Adrenal gland (tissue), 12 donors: Measurements from ENCODE around the gene EDNRA. TPM values are rescaled to one million over a fixed set of nuclear protein-coding genes. Genes with fewer than 3 reads are reported as not detected.

ENCODE experiments used
- DNase-seq, 7 donors: peaks; one replicate each; pipeline ENCODE4 v3.0.0-alpha.2; 2019 to 2020
- H3K27ac ChIP-seq, 5 donors: fragments of 200-600 bp; sonication (generic) in 4 of 5; 1 replicate in 3 of 5; 2 replicates in 2 of 5; pipeline versions ENCODE4 v1.5.1 to v1.8.0; 2016 to 2020; ENCODE audit warnings: mild to moderate bottlenecking in 1 of 5
- H3K27me3 ChIP-seq: fragments of 200-600 bp; 2 replicates; pipeline ENCODE4 v1.8.0; 2021
- H3K36me3 ChIP-seq, 2 donors: fragments of 200-600 bp; replicated peaks in 1 of 2; 1 replicate in 1 of 2; 2 replicates in 1 of 2; pipeline versions ENCODE4 v1.5.1 to v1.8.0; 2018 to 2022
- H3K4me1 ChIP-seq, 2 donors: fragments of 200-600 bp; replicated peaks in 1 of 2; 1 replicate in 1 of 2; 2 replicates in 1 of 2; pipeline versions ENCODE4 v1.5.1 to v1.8.0; 2018 to 2021
- H3K4me3 ChIP-seq, 4 donors: fragments of 200-600 bp; sonication (generic) in 3 of 4; one replicate each; pipeline ENCODE4 v1.5.1; 2016 to 2018
- H3K9me3 ChIP-seq, 3 donors: fragments of 200-600 bp; sonication (generic) in 1 of 3; replicated peaks in 1 of 3; 1 replicate in 2 of 3; 2 replicates in 1 of 3; pipeline versions ENCODE4 v1.5.1 to v1.8.0; 2016 to 2021
- POLR2A ChIP-seq, 2 donors: fragments of 450-650 bp; IDR thresholded peaks; one replicate each; pipeline ENCODE4 v1.6.1; 2017; ENCODE audit warnings: antibody characterized with exemption in 2 of 2, mild to moderate bottlenecking in 2 of 2, moderate library complexity in 1 of 2
- WGBS, 4 donors: extraction: QIAGEN DNeasy Blood & Tissue Kit in 2 of 4; methylation state at CpG; one replicate each; pipeline versions ENCODE4 v1.1.5 to v1.1.7; 2013 to 2017; 5-methylcytosine and 5-hydroxymethylcytosine counted together
- intact Hi-C, 2 donors: fragments of 100-400 bp; cut with DNase I; formaldehyde crosslinking; loops; one replicate each; pipeline versions ENCODE4 v1.14.1 to v1.15.0; 2022 to 2023
- polyA plus RNA-seq, 3 donors: library from polyadenylated mRNA; stranded (reverse); fragments of 200-250 nt in 2 of 3; fragments of 350-450 nt in 1 of 3; fragmentation: Illumina TruSeq in 1 of 3; extraction: RNeasy Lipid Tissue Mini Kit (QIAGEN cat#74804) in 1 of 3; gene quantifications; one replicate each; pipeline ENCODE4 v1.2.3, GENCODE V29; 2013 to 2014
- total RNA-seq, 9 donors: library from RNA; depleted of rRNA in 4 of 9; stranded (reverse); fragments of >200 nt in 4 of 9; fragments of 120-200 nt in 1 of 9; fragmentation: NEBNext Ultra II Directional in 1 of 9; extraction: Animal tissue kit (Norgen Biotek cat#: 25700) in 1 of 9; gene quantifications; one replicate each; pipeline versions ENCODE4 v1.1.0 to v1.2.4, GENCODE V29; 2013 to 2023
- TF ChIP-seq, protein P1 (sequence below), 6 experiments: fragments of 450-650 bp in 4 of 6; fragments of 200-600 bp in 2 of 6; sonication (generic) in 1 of 6; IDR thresholded peaks; 1 replicate in 5 of 6; 2 replicates in 1 of 6; pipeline versions ENCODE4 v1.5.1 to v1.8.0; 2016 to 2021; ENCODE audit warnings: antibody characterized with exemption in 6 of 6, mild to moderate bottlenecking in 2 of 6, moderate library complexity in 1 of 6
- donor health status: healthy with polysubstance abuse.
- donor health status: Bipolar disorder and iron deficiency.
- donor health status: DM: yes; HTN: yes; CAD: no.
- donor health status: DM: no; HTN: no; CAD: no.
- donor health status: DM: no; HTN: no; CAD: no.
- donor health status: DM: yes; HTN: yes; CAD: no.

Gene EDNRA
- total and polyA plus RNA-seq, 12 donors: 1.6 to 9.7 (median 4.5) TPM

DNA sequence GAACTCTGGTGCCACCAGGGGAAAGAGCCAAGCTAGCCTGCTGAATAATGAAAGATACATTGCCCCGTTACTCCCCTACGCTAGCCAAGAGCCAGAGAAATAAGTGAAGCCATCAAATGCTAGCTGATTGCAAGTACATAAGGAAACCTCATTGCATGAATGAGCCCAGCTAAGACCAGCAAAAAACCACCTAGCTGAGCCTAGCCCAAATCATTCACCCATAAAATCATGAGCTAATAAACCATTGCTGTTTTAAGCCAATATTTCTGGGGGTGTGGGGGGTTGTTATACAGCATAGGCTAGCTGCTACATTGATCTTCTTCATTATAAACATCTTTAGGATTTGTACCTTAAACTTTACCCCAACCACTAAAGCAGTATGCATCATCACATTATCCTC, 15.4 kb upstream of the EDNRA start:
- intact Hi-C loops: no loop called here
- TF ChIP-seq, protein P1, sequence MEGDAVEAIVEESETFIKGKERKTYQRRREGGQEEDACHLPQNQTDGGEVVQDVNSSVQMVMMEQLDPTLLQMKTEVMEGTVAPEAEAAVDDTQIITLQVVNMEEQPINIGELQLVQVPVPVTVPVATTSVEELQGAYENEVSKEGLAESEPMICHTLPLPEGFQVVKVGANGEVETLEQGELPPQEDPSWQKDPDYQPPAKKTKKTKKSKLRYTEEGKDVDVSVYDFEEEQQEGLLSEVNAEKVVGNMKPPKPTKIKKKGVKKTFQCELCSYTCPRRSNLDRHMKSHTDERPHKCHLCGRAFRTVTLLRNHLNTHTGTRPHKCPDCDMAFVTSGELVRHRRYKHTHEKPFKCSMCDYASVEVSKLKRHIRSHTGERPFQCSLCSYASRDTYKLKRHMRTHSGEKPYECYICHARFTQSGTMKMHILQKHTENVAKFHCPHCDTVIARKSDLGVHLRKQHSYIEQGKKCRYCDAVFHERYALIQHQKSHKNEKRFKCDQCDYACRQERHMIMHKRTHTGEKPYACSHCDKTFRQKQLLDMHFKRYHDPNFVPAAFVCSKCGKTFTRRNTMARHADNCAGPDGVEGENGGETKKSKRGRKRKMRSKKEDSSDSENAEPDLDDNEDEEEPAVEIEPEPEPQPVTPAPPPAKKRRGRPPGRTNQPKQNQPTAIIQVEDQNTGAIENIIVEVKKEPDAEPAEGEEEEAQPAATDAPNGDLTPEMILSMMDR (IDR thresholded peaks at IDR 0.05): no peak
- no peak for TF ChIP-seq POLR2A (IDR thresholded peaks at IDR 0.05)
- no peak for DNase-seq

DNA sequence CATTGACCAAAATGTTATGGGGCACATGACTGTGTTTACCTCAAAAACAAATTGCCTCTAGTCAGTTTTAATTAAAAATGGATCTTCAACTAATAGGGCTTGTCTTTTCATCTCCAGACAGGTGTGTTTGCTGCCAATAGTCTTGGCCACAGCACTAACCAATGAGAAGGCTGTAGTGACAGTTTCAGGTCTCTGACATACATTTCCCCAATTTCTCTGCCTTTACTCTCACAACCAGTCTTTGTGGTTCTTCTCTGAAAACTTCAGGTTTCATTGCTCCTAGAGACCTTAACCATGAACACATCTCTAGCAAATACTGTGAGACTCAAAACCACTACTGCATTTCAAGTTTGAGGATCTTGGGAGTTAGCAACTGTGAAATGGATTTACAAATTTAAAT, 3.5 kb upstream of the EDNRA start:
- Histone ChIP-seq H3K27me3 (no peaks in the 10 kb centered on the region), H3K9me3 (no peaks in the 10 kb centered on the region), H3K4me3 (no peak overlapping the region), H3K36me3 (no peaks in the 10 kb centered on the region), H3K27ac (no peak overlapping the region), H3K4me1 (no peaks in the 10 kb centered on the region)
- no peak for DNase-seq
- TF ChIP-seq, protein P1 (IDR thresholded peaks at IDR 0.05): no peak
- TF ChIP-seq POLR2A (IDR thresholded peaks at IDR 0.05): no peak
- intact Hi-C loops: no loop called here

More for the DNA sequence above, 15.4 kb upstream of the EDNRA start:
- no peaks in the 10 kb centered on the region for H3K4me1 ChIP-seq
- H3K36me3 ChIP-seq: no peaks in the 10 kb centered on the region
- no peak overlapping the region for H3K4me3 ChIP-seq
- WGBS, 4 donors: 78 to 92% (median 81%) methylated on average over 2 of the region's 2 CpGs
- H3K27ac ChIP-seq: no peak overlapping the region
- no peaks in the 10 kb centered on the region for H3K9me3 ChIP-seq
- no peaks in the 10 kb centered on the region for H3K27me3 ChIP-seq

DNA sequence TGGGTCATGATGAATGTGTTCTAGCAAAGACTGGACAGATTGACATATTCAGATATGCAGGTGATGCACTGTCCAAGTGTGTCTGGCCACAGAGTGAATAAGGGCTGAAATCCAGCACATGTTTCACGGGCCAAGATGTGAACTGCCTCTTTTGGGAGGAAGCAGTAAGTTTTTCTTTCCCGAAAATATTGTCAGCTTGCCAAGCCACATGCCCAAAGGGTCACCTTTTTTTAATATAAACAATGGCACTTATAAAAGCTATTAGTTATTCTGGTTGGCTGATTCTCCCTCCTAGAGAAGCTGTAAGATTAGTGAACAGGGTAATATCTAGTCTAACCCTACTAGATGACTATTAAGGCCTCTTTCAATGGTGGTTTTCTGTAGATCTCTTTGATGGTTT, 1.5 kb upstream of the EDNRA start:
- H3K4me3 ChIP-seq: no peak overlapping the region
- no peaks in the 10 kb centered on the region for H3K27me3 ChIP-seq
- no peaks in the 10 kb centered on the region for H3K4me1 ChIP-seq
- WGBS, 4 donors: 24 to 64% (median 56%) methylated on average over 2 of the region's 2 CpGs
- H3K36me3 ChIP-seq: no peaks in the 10 kb centered on the region
- H3K9me3 ChIP-seq: no peaks in the 10 kb centered on the region
- intact Hi-C loops: no loop called here
- no peak overlapping the region for H3K27ac ChIP-seq
- DNase-seq: no peak
- TF ChIP-seq POLR2A (IDR thresholded peaks at IDR 0.05): no peak
- TF ChIP-seq, protein P1 (IDR thresholded peaks at IDR 0.05): no peak

DNA sequence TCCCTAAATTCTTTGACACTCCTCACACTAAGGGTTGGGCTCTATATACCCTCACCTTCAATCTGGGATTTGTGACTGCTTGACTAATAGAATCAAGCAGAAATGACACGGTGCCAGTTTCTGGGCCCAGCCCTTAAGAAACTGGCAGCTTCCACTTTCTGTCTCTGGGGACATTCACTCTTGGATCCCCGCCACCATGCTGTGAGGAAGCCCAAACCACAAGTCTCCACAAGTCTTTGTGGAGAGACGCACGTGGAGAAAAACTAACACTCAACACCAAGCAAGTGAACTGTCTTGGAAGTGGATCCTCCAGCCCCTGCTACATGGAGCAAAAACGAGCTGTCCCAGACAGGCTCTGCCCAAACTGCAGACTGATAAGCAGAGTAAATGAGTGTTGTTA, 1.1 kb upstream of the EDNRA start:
- no peaks in the 10 kb centered on the region for H3K36me3 ChIP-seq
- TF ChIP-seq, protein P1 (IDR thresholded peaks at IDR 0.05): no peak
- TF ChIP-seq POLR2A (IDR thresholded peaks at IDR 0.05): no peak
- no peaks in the 10 kb centered on the region for H3K27me3 ChIP-seq
- H3K9me3 ChIP-seq: no peaks in the 10 kb centered on the region
- peak in 4 of 7 donors; percentile 11 to 27 (median 25) for DNase-seq
- 50 to 64% (median 60%) methylated on average over 5 of the region's 5 CpGs for WGBS, 4 donors
- no peak overlapping the region for H3K4me3 ChIP-seq
- H3K27ac ChIP-seq: no peak overlapping the region
- H3K4me1 ChIP-seq: no peaks in the 10 kb centered on the region
- intact Hi-C loops: no loop called here
